ENCODE results near the gene CIDEB.

CIDEB gene

GRCh38 chr14:24291446-24292117, 16.2 kb downstream of the CIDEB start:
- DNase-seq (ENCODE audit: low read depth, low spot score) = no peak

- no peak for DNase-seq (ENCODE audit: low read depth, low spot score)
Observed at GRCh38 chr14:24290746-24291145, 17.0 kb downstream of the CIDEB start.

- no peak for DNase-seq (ENCODE audit: low read depth, low spot score)
Observed at GRCh38 chr14:24289649-24290280, 18.0 kb downstream of the CIDEB start.

- no peak for DNase-seq (ENCODE audit: low read depth, low spot score)
Observed at GRCh38 chr14:24286996-24287395, 20.8 kb downstream of the CIDEB start.

- peak; percentile 46 for DNase-seq (ENCODE audit: low read depth, low spot score)
Observed at GRCh38 chr14:24285351-24285750, 22.4 kb downstream of the CIDEB start.

- no peak for DNase-seq (ENCODE audit: low read depth, low spot score)
Observed at GRCh38 chr14:24284501-24285035, 23.2 kb downstream of the CIDEB start.

- no peak for DNase-seq (ENCODE audit: low read depth, low spot score)
Observed at GRCh38 chr14:24283796-24284460, 23.8 kb downstream of the CIDEB start.

- no peak for DNase-seq (ENCODE audit: low read depth, low spot score)
Observed at GRCh38 chr14:24282736-24283135, 25.0 kb downstream of the CIDEB start.

- DNase-seq (ENCODE audit: low read depth, low spot score) = no peak
Observed at GRCh38 chr14:24281636-24282035, 26.1 kb downstream of the CIDEB start.

- DNase-seq (ENCODE audit: low read depth, low spot score) = no peak
Observed at GRCh38 chr14:24280797-24281460, 26.8 kb downstream of the CIDEB start.

- DNase-seq (ENCODE audit: low read depth, low spot score) = no peak
Observed at GRCh38 chr14:24279301-24280186, 28.2 kb downstream of the CIDEB start.

- no peak for DNase-seq (ENCODE audit: low read depth, low spot score)
Observed at GRCh38 chr14:24278424-24278823, 29.4 kb downstream of the CIDEB start.

GRCh38 chr14:24277606-24278321, 30.0 kb downstream of the CIDEB start:
- no peak for DNase-seq (ENCODE audit: low read depth, low spot score)

- no peak for DNase-seq (ENCODE audit: low read depth, low spot score)
Observed at GRCh38 chr14:24277071-24277470, 30.7 kb downstream of the CIDEB start.

- DNase-seq (ENCODE audit: low read depth, low spot score) = no peak
Observed at GRCh38 chr14:24274101-24274543, 33.7 kb downstream of the CIDEB start.

- no peak for DNase-seq (ENCODE audit: low read depth, low spot score)
Observed at GRCh38 chr14:24273422-24273998, 34.3 kb downstream of the CIDEB start.

- no peak for DNase-seq (ENCODE audit: low read depth, low spot score)
Observed at GRCh38 chr14:24272467-24272866, 35.3 kb downstream of the CIDEB start.

- no peak for DNase-seq (ENCODE audit: low read depth, low spot score)
Observed at GRCh38 chr14:24271834-24272263, 35.9 kb downstream of the CIDEB start.

GRCh38 chr14:24271134-24271833, 36.5 kb downstream of the CIDEB start, which contains the start of gene RABGGTA:
TSS of gene RABGGTA (minus strand) at chr14:24271597. CDS start at chr14:24271115, 482 bp downstream.
- DNase-seq (ENCODE audit: low read depth, low spot score) = peak; percentile 95

All from astrocyte of the hippocampus (primary cell).